GM12878 (cell line): ENCODE data around the gene SLC37A3. TPM values are rescaled to one million over a fixed set of nuclear protein-coding genes. Genes with fewer than 3 reads are reported as not detected.

Source experiments
- ATAC-seq: fragments of 200-7000 bp; cut with Tn5 transposase; 3 replicates; pipeline ENCODE4 v1.9.1; 2020; ENCODE audit warnings: mild to moderate bottlenecking, moderate library complexity
- BruUV-seq: library from RNA; stranded (reverse); fragments of 400-500 nt; replicated peaks from 2 replicates; lab custom pipeline; 2021; lab: Mats Ljungman, UMichigan
- CTCF ChIA-PET: fragments of 300-600 bp; sonication (Branson Sonifier 250); formaldehyde crosslinking; extraction: SDS; loops from one replicate; lab custom pipeline; 2021; ENCODE audit warnings: inconsistent platforms; lab: Yijun Ruan, JAX
- POLR2A ChIA-PET: fragments of 350-600 bp; formaldehyde crosslinking; extraction: SDS; loops from one replicate; lab custom pipeline; 2021; ENCODE audit warnings: inconsistent platforms; lab: Charles Lee
- RAD21 ChIA-PET: fragments of 300-600 bp; sonication (Branson Sonifier 250); formaldehyde crosslinking; loops from one replicate; lab custom pipeline; 2023; ENCODE audit warnings: antibody characterized with exemption; ENCODE audit not compliant: unreplicated experiment; lab: Charles Lee
- SMC1A ChIA-PET: fragments of 300-600 bp; sonication (Branson Sonifier 250); formaldehyde crosslinking; loops from one replicate; lab custom pipeline; 2023; ENCODE audit not compliant: unreplicated experiment, uncharacterized antibody; lab: Charles Lee
- DNase-seq: peaks from one replicate; pipeline ENCODE4 v3.0.0-alpha.2; 2011; ENCODE audit warnings: low read depth, low spot score
- FAIRE-seq: peaks from 3 replicates; lab custom pipeline; 2011; peaks lifted over from hg19 to GRCh38; lab: Jason Lieb, UNC
- H2AFZ ChIP-seq: 2 replicates; pipeline ENCODE4 v1.6.0; 2011; ENCODE audit warnings: low read depth, low read length, control low read depth; ENCODE audit not compliant: control insufficient read depth
- H3K27ac ChIP-seq: 2 replicates; pipeline ENCODE4 v1.5.1; 2011; ENCODE audit warnings: control low read depth; ENCODE audit not compliant: control insufficient read depth, insufficient read depth
- H3K27me3 ChIP-seq, 2 experiments: replicated peaks in 1 of 2; 2 replicates each; pipeline versions ENCODE4 v1.6.0 to v1.6.1; 2011; ENCODE audit warnings: low read length in 1 of 2; ENCODE audit not compliant: control insufficient read depth in 2 of 2, insufficient read depth in 2 of 2
- H3K36me3 ChIP-seq, 2 experiments: 2 replicates each; pipeline ENCODE4 v1.5.1; 2011; ENCODE audit warnings: low read length in 1 of 2; ENCODE audit not compliant: control insufficient read depth in 2 of 2, insufficient read depth in 2 of 2
- H3K4me1 ChIP-seq: 2 replicates; pipeline ENCODE4 v1.6.1; 2011; ENCODE audit warnings: mild to moderate bottlenecking, low read length, moderate library complexity, mixed read lengths; ENCODE audit not compliant: control insufficient read depth, insufficient read depth
- H3K4me2 ChIP-seq: 2 replicates; pipeline ENCODE4 v1.6.0; 2011; ENCODE audit warnings: control low read depth; ENCODE audit not compliant: control insufficient read depth, insufficient read depth
- H3K4me3 ChIP-seq: fragments of 200-600 bp; sonication (generic); 2 replicates; pipeline ENCODE4 v1.5.1; 2016
- H3K79me2 ChIP-seq: 2 replicates; pipeline ENCODE4 v1.6.0; 2011; ENCODE audit warnings: low read length; ENCODE audit not compliant: control insufficient read depth, insufficient read depth
- H3K9ac ChIP-seq: 2 replicates; pipeline ENCODE4 v1.8.0; 2011; ENCODE audit warnings: low read length, control low read depth, mixed read lengths; ENCODE audit not compliant: control insufficient read depth, insufficient read depth
- H3K9me3 ChIP-seq: replicated peaks from 3 replicates; pipeline ENCODE4 v1.5.1; 2011; ENCODE audit warnings: mild to moderate bottlenecking, low read length; ENCODE audit not compliant: control insufficient read depth, insufficient read depth
- H4K20me1 ChIP-seq: 2 replicates; pipeline ENCODE4 v1.6.0; 2011; ENCODE audit not compliant: control insufficient read depth, insufficient read depth
- BACH1 ChIP-seq: fragments of 450-650 bp; IDR thresholded peaks from 2 replicates; pipeline ENCODE4 v1.6.1; 2017; ENCODE audit warnings: mild to moderate bottlenecking, borderline replicate concordance
- CBX3 ChIP-seq: fragments of 200-600 bp; sonication (generic); IDR thresholded peaks from 2 replicates; pipeline ENCODE4 v1.6.1; 2016; ENCODE audit warnings: low read depth, borderline replicate concordance
- CHD2 ChIP-seq: IDR thresholded peaks from 2 replicates; pipeline ENCODE4 v1.6.1; 2011; ENCODE audit warnings: low read depth, low read length, improper control_type of control experiment, borderline replicate concordance
- KLF5 ChIP-seq: fragments of 450-650 bp; IDR thresholded peaks from 2 replicates; pipeline ENCODE4 v1.6.1; 2014; ENCODE audit warnings: mild to moderate bottlenecking; ENCODE audit not compliant: partially characterized antibody
- MYB ChIP-seq: fragments of 150-350 bp; IDR thresholded peaks from 2 replicates; pipeline ENCODE4 v1.6.1; 2014; ENCODE audit warnings: mild to moderate bottlenecking, low read depth, low read length, borderline replicate concordance
- NFXL1 ChIP-seq: fragments of 450-650 bp; IDR thresholded peaks from 2 replicates; pipeline ENCODE4 v1.6.1; 2017; ENCODE audit warnings: antibody characterized with exemption, mild to moderate bottlenecking, borderline replicate concordance
- NFYB ChIP-seq: IDR thresholded peaks from 2 replicates; pipeline ENCODE4 v1.6.1; 2011; ENCODE audit warnings: low read depth, mild to moderate bottlenecking, low read length, improper control_type of control experiment, moderate library complexity; ENCODE audit not compliant: insufficient read depth
- RBBP5 ChIP-seq: fragments of 200-600 bp; sonication (generic); conservative IDR thresholded peaks from 2 replicates; pipeline ENCODE4 v1.6.1; 2016
- ZNF217 ChIP-seq: fragments of 450-650 bp; IDR thresholded peaks from 2 replicates; pipeline ENCODE4 v1.6.1; 2017; ENCODE audit warnings: antibody characterized with exemption, mild to moderate bottlenecking
- ZNF384 ChIP-seq: IDR thresholded peaks from 2 replicates; pipeline ENCODE4 v1.6.1; 2012; ENCODE audit warnings: low read depth, mild to moderate bottlenecking, low read length, improper control_type of control experiment, borderline replicate concordance
- ZNF622 ChIP-seq: fragments of 450-650 bp; IDR thresholded peaks from 2 replicates; pipeline ENCODE4 v1.6.1; 2017; ENCODE audit warnings: mild to moderate bottlenecking, inconsistent platforms
- WGBS: methylation state at CpG from one replicate; pipeline ENCODE4 v1.1.6; 2016; ENCODE audit warnings: low lambda C conversion rate; ENCODE audit not compliant: insufficient replicate concordance, insufficient coverage; ENCODE audit errors: missing lambda C conversion rate; 5-methylcytosine and 5-hydroxymethylcytosine counted together
- in situ Hi-C: fragments of 300-500 bp; cut with MboI; formaldehyde crosslinking; loops from 9 replicates; pipeline ENCODE4 v1.14.3; 2018; ENCODE audit warnings: mixed read lengths
- intact Hi-C: fragments of 100-400 bp; cut with micrococcal nuclease; formaldehyde crosslinking; loops from one replicate; pipeline ENCODE4 v1.14.2; 2022; ENCODE audit not compliant: unreplicated experiment
- polyA plus RNA-seq, 11 experiments: library from polyadenylated mRNA; depleted of rRNA in 4 of 11; unstranded in 6 of 11; stranded (reverse) in 5 of 11; fragments of >200 nt; fragmentation: Nextera tagmentation in 4 of 11; fragmentation: Illumina TruSeq in 1 of 11; extraction: Ambion mirVana in 4 of 11; extraction: Trizol in 1 of 11; gene quantifications; 1 replicate in 1 of 11; 2 replicates in 10 of 11; pipeline versions ENCODE4 v1.2.1 to v1.2.3, GENCODE V29; 2011 to 2016; ENCODE audit warnings: inconsistent platforms in 2 of 11, missing spikeins in 2 of 11, low read depth in 1 of 11
- total RNA-seq, 4 experiments: library from RNA; depleted of rRNA in 3 of 4; stranded (reverse); fragments of >200 nt in 3 of 4; fragmentation: Illumina TruSeq in 1 of 4; extraction: Trizol in 1 of 4; gene quantifications; 2 replicates each; pipeline versions ENCODE4 v1.2.1 to v1.2.3, GENCODE V29; 2013 to 2021
- TF ChIP-seq, protein P1 (sequence below): fragments of 450-650 bp; IDR thresholded peaks from 2 replicates; pipeline ENCODE4 v1.6.1; 2017; ENCODE audit warnings: mild to moderate bottlenecking, moderate library complexity
- TF ChIP-seq, protein P2 (sequence below): IDR thresholded peaks from 2 replicates; pipeline ENCODE4 v1.6.1; 2012; ENCODE audit warnings: low read depth, low read length, improper control_type of control experiment
- TF ChIP-seq, protein P3 (sequence below): IDR thresholded peaks from 2 replicates; pipeline ENCODE4 v1.6.1; 2011; ENCODE audit warnings: borderline replicate concordance, low read depth, mild to moderate bottlenecking, moderate library complexity, mixed read lengths, low read length; ENCODE audit not compliant: insufficient read depth; ENCODE audit errors: extremely low read length
- TF ChIP-seq, protein P4 (sequence below), 3 experiments: IDR thresholded peaks in 2 of 3; conservative IDR thresholded peaks in 1 of 3; 2 replicates each; pipeline ENCODE4 v1.5.1; 2011; ENCODE audit warnings: low read depth in 3 of 3, low read length in 3 of 3, mild to moderate bottlenecking in 3 of 3, control low read depth in 2 of 3, moderate library complexity in 2 of 3, inconsistent platforms in 1 of 3, mixed read lengths in 1 of 3; ENCODE audit not compliant: control insufficient read depth in 2 of 3, insufficient read depth in 1 of 3; ENCODE audit errors: extremely low read depth in 1 of 3
- TF ChIP-seq, protein P5 (sequence below): fragments of 450-650 bp; IDR thresholded peaks from 2 replicates; pipeline ENCODE4 v1.6.1; 2017; ENCODE audit warnings: mild to moderate bottlenecking

SLC37A3 gene
- total and polyA plus RNA-seq, 10 of the 15 experiments (the other 5 are each of a cell fraction or from before 2014, with no cell fraction given): 3.7 to 13.6 (median 11.0) TPM

DNA sequence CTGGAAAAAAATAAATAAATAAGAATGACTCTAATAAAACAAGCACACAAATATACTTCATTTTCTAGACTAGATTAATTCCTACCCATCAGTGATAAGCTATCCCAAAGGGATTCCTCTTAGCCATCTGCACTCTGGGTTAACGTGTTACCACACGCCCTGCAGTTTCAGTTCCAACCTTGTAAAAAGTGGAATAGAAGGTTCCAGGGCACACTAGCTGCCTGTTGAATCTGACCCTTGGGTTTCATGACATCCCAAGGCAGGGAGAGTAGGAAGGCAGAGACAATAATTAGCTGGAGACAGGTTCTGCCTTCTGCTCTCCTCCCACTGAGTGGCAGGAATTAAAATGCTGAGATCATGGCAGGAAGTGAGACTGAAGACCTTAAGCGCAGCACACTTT, 33.5 kb downstream of the SLC37A3 start:
- Histone ChIP-seq H3K27ac (no peak overlapping the region), H3K4me1 (no peaks in the 10 kb centered on the region; the same call in 1 of the 2 replicates), H4K20me1 (no peaks in the 10 kb centered on the region), H2AFZ (no peak overlapping the region), H3K4me3 (no peak overlapping the region), H3K9me3 (no peaks in the 10 kb centered on the region), H3K36me3 (no peaks in the 10 kb centered on the region; a peak in 1 of 4 replicates), H3K9ac (no peak overlapping the region), H3K79me2 (no peaks in the 10 kb centered on the region), H3K27me3 (no peaks in the 10 kb centered on the region), H3K4me2 (no peak overlapping the region)
- ChIA-PET CTCF (no interaction called here), RAD21 (no interaction called here), SMC1A (interaction anchor here (0.7 kb wide), 1 partner anchor 81 kb away, joined by 3 read pairs; no protein-coding TSS in a partner anchor), POLR2A (no interaction called here)
- DNase-seq: no peak
- no TSS peak for BruUV-seq
- in situ Hi-C loops (no loop called here), intact Hi-C loops (no loop called here)
- whole genome bisulfite sequencing: 59% methylated on average over 3 of the region's 3 CpGs
- TF ChIP-seq CBX3 (no peak), NFYB (no peak), KLF5 (no peak), ZNF384 (no peak), RBBP5 (no peak), BACH1 (no peak), ZNF217 (no peak), MYB (no peak), CHD2 (no peak), ZNF622 (no peak), NFXL1 (no peak)
- TF ChIP-seq, protein P1, sequence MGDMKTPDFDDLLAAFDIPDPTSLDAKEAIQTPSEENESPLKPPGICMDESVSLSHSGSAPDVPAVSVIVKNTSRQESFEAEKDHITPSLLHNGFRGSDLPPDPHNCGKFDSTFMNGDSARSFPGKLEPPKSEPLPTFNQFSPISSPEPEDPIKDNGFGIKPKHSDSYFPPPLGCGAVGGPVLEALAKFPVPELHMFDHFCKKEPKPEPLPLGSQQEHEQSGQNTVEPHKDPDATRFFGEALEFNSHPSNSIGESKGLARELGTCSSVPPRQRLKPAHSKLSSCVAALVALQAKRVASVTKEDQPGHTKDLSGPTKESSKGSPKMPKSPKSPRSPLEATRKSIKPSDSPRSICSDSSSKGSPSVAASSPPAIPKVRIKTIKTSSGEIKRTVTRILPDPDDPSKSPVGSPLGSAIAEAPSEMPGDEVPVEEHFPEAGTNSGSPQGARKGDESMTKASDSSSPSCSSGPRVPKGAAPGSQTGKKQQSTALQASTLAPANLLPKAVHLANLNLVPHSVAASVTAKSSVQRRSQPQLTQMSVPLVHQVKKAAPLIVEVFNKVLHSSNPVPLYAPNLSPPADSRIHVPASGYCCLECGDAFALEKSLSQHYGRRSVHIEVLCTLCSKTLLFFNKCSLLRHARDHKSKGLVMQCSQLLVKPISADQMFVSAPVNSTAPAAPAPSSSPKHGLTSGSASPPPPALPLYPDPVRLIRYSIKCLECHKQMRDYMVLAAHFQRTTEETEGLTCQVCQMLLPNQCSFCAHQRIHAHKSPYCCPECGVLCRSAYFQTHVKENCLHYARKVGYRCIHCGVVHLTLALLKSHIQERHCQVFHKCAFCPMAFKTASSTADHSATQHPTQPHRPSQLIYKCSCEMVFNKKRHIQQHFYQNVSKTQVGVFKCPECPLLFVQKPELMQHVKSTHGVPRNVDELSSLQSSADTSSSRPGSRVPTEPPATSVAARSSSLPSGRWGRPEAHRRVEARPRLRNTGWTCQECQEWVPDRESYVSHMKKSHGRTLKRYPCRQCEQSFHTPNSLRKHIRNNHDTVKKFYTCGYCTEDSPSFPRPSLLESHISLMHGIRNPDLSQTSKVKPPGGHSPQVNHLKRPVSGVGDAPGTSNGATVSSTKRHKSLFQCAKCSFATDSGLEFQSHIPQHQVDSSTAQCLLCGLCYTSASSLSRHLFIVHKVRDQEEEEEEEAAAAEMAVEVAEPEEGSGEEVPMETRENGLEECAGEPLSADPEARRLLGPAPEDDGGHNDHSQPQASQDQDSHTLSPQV: no peak
- TF ChIP-seq, protein P2, sequence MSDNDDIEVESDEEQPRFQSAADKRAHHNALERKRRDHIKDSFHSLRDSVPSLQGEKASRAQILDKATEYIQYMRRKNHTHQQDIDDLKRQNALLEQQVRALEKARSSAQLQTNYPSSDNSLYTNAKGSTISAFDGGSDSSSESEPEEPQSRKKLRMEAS: no peak
- TF ChIP-seq, protein P3, sequence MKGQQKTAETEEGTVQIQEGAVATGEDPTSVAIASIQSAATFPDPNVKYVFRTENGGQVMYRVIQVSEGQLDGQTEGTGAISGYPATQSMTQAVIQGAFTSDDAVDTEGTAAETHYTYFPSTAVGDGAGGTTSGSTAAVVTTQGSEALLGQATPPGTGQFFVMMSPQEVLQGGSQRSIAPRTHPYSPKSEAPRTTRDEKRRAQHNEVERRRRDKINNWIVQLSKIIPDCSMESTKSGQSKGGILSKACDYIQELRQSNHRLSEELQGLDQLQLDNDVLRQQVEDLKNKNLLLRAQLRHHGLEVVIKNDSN: no peak
- TF ChIP-seq, protein P4, sequence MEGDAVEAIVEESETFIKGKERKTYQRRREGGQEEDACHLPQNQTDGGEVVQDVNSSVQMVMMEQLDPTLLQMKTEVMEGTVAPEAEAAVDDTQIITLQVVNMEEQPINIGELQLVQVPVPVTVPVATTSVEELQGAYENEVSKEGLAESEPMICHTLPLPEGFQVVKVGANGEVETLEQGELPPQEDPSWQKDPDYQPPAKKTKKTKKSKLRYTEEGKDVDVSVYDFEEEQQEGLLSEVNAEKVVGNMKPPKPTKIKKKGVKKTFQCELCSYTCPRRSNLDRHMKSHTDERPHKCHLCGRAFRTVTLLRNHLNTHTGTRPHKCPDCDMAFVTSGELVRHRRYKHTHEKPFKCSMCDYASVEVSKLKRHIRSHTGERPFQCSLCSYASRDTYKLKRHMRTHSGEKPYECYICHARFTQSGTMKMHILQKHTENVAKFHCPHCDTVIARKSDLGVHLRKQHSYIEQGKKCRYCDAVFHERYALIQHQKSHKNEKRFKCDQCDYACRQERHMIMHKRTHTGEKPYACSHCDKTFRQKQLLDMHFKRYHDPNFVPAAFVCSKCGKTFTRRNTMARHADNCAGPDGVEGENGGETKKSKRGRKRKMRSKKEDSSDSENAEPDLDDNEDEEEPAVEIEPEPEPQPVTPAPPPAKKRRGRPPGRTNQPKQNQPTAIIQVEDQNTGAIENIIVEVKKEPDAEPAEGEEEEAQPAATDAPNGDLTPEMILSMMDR (IDR thresholded peaks at IDR 0.05 in 2 of 3, conservative IDR thresholded peaks at IDR 0.05 in 1 of 3; ENCODE audit: control insufficient read depth in 2 of 3, extremely low read depth in 1 of 3, insufficient read depth in 1 of 3, low read depth in 3 of 3, low read length in 3 of 3): no peak
- TF ChIP-seq, protein P5, sequence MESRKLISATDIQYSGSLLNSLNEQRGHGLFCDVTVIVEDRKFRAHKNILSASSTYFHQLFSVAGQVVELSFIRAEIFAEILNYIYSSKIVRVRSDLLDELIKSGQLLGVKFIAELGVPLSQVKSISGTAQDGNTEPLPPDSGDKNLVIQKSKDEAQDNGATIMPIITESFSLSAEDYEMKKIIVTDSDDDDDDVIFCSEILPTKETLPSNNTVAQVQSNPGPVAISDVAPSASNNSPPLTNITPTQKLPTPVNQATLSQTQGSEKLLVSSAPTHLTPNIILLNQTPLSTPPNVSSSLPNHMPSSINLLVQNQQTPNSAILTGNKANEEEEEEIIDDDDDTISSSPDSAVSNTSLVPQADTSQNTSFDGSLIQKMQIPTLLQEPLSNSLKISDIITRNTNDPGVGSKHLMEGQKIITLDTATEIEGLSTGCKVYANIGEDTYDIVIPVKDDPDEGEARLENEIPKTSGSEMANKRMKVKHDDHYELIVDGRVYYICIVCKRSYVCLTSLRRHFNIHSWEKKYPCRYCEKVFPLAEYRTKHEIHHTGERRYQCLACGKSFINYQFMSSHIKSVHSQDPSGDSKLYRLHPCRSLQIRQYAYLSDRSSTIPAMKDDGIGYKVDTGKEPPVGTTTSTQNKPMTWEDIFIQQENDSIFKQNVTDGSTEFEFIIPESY: no peak
- FAIRE-seq: no peak
- ATAC-seq: no peak
